SJCRH30 (cell line): ENCODE results near the gene IDH3G. TPM values are rescaled to one million over a fixed set of nuclear protein-coding genes. Genes with fewer than 3 reads are reported as not detected.

ENCODE experiments used
- total RNA-seq: library from RNA; depleted of rRNA; stranded (reverse); fragments of >200 nt; shearing (Covaris generic); gene quantifications from 2 replicates; pipeline ENCODE4 v1.2.3, GENCODE V29; 2014; rRNA removed

The IDH3G gene
- total RNA-seq, 1 experiment from 2014 or later: 35.0 TPM

Other genes with a start within 250 kb of the IDH3G start
- gene CCNQ, start 195.2 kb downstream of the IDH3G start, total RNA-seq: 27.0 and 32.5 TPM in 2 replicates
- gene DUSP9, start 147.2 kb downstream of the IDH3G start, total RNA-seq: 0.14 TPM in 1 of 2 replicates, not detected in the other
- gene PNCK, start 120.6 kb downstream of the IDH3G start, total RNA-seq: not detected in 2 replicates
- gene SLC6A8, start 106.4 kb downstream of the IDH3G start, total RNA-seq: 9.5 TPM in 2 replicates
- gene BCAP31, start 70.0 kb downstream of the IDH3G start, total RNA-seq: 77.9 and 78.0 TPM in 2 replicates
- 4.8 and 4.9 TPM in 2 replicates for gene ABCD1, start 69.5 kb downstream of the IDH3G start, total RNA-seq
- 2.0 and 3.7 TPM in 2 replicates for gene PLXNB3, start 30.1 kb downstream of the IDH3G start, total RNA-seq
- 17.9 and 33.6 TPM in 2 replicates for gene SRPK3, start 13.3 kb downstream of the IDH3G start, total RNA-seq
- gene SSR4, start 293 bp upstream of the IDH3G start, total RNA-seq: 131 and 177 TPM in 2 replicates
- 7.1 and 9.1 TPM in 2 replicates for gene PDZD4, start 36.2 kb upstream of the IDH3G start, total RNA-seq
- 14.2 and 14.7 TPM in 2 replicates for gene L1CAM, start 91.8 kb upstream of the IDH3G start, total RNA-seq
- gene AVPR2, start 110.3 kb upstream of the IDH3G start, total RNA-seq: not detected in 2 replicates
- 7.7 and 8.2 TPM in 2 replicates for gene ARHGAP4, start 131.9 kb upstream of the IDH3G start, total RNA-seq
- 58.6 and 69.6 TPM in 2 replicates for gene NAA10, start 140.7 kb upstream of the IDH3G start, total RNA-seq
- 0.18 TPM in 1 of 2 replicates, not detected in the other for gene RENBP, start 150.3 kb upstream of the IDH3G start, total RNA-seq
- gene HCFC1, start 177.4 kb upstream of the IDH3G start, total RNA-seq: 55.6 and 56.9 TPM in 2 replicates
- gene TMEM187, start 178.4 kb upstream of the IDH3G start, total RNA-seq: 0.97 and 1.7 TPM in 2 replicates
- gene IRAK1, start 225.5 kb upstream of the IDH3G start, total RNA-seq: 91.9 and 95.3 TPM in 2 replicates